Lower leg skin (tissue), 4 donors: ENCODE data around the gene TMEM9. TPM values are rescaled to one million over a fixed set of nuclear protein-coding genes. Genes with fewer than 3 reads are reported as not detected.

Experiments used
- DNase-seq, 2 donors: peaks; one replicate each; pipeline ENCODE4 v3.0.0-alpha.2; 2019; ENCODE audit warnings: low spot score in 2 of 2
- H3K4me3 ChIP-seq: fragments of 200-600 bp; sonication (generic); 2 replicates; pipeline ENCODE4 v1.5.1; 2017; ENCODE audit warnings: mild to moderate bottlenecking, low read depth; ENCODE audit not compliant: poor library complexity, severe bottlenecking
- CTCF ChIP-seq, 3 donors: fragments of 450-650 bp; IDR thresholded peaks; one replicate each; pipeline ENCODE4 v1.5.1; 2016; ENCODE audit warnings: antibody characterized with exemption in 3 of 3, mild to moderate bottlenecking in 3 of 3, moderate library complexity in 2 of 3
- POLR2A ChIP-seq, 2 donors: fragments of 450-650 bp; IDR thresholded peaks; one replicate each; pipeline ENCODE4 v1.6.1; 2016 to 2017; ENCODE audit warnings: antibody characterized with exemption in 2 of 2, mild to moderate bottlenecking in 1 of 2, moderate library complexity in 1 of 2
- WGBS, 2 donors: methylation state at CpG; one replicate each; pipeline ENCODE4 v1.1.5; 2018; 5-methylcytosine and 5-hydroxymethylcytosine counted together
- intact Hi-C: fragments of 100-400 bp; cut with DNase I; formaldehyde crosslinking; loops from one replicate; pipeline ENCODE4 v1.15.0; 2023; ENCODE audit warnings: low total_unique reads
- total RNA-seq, 4 donors: library from RNA; depleted of rRNA; stranded (reverse); fragments of >200 nt; gene quantifications; one replicate each; pipeline ENCODE4 v1.1.0, GENCODE V29; 2016

The TMEM9 gene
- total RNA-seq, 4 donors from 2014 or later = 32.3 to 48.5 (median 45.9) TPM

DNA sequence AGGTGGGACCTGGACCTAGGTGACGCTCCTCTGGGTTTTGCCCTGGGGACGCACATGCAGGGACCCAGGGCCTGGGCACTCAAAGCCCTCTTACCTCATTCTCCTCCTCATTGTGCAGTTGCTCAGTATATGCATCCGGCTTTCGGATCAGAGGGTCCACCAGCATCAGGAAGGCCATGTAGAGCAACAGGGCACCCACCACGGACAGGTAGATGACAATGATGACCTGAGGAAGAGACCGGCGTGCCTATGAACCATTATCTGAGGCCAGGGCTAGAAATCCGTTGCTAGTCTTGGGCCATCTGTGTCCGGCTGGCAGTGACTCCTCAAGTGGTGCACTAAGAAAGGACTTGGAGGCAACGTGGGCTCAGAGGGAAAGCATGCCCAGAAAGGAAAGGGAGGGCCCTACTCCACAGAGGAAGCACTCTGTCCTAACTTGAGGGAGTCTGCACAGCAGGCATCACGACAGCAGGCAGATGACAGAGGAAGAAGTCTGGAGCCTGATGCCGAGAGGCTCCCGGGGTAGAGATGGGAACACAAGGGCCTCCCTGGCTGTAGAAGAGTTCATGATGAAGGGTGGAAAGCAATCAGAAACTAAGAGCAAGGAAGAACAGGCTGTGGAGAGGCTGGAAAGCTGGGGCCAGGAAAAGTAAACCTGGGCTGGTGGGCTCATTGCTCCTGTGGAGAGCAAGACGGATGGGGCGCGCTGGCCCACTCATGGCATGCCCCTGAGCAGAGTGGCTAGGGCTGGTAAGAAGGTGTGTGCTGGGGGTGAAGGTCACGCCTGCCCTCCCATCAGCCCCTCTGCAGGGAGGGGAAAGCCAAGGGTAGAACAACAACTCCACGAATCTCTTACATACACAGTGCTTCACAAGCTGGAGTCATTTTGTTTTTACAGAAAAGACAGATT, 10.3 kb downstream of the TMEM9 start:
- 82 to 85% methylated on average over 18 of the region's 18 CpGs for WGBS, 2 donors
- TF ChIP-seq POLR2A (IDR thresholded peaks at IDR 0.05) (no peak), CTCF (IDR thresholded peaks at IDR 0.05) (no peak)
- peak in 1 of 2 donors; percentile 80 for DNase-seq
- intact Hi-C loops = no loop called here
- H3K4me3 ChIP-seq = no peak overlapping the region

DNA sequence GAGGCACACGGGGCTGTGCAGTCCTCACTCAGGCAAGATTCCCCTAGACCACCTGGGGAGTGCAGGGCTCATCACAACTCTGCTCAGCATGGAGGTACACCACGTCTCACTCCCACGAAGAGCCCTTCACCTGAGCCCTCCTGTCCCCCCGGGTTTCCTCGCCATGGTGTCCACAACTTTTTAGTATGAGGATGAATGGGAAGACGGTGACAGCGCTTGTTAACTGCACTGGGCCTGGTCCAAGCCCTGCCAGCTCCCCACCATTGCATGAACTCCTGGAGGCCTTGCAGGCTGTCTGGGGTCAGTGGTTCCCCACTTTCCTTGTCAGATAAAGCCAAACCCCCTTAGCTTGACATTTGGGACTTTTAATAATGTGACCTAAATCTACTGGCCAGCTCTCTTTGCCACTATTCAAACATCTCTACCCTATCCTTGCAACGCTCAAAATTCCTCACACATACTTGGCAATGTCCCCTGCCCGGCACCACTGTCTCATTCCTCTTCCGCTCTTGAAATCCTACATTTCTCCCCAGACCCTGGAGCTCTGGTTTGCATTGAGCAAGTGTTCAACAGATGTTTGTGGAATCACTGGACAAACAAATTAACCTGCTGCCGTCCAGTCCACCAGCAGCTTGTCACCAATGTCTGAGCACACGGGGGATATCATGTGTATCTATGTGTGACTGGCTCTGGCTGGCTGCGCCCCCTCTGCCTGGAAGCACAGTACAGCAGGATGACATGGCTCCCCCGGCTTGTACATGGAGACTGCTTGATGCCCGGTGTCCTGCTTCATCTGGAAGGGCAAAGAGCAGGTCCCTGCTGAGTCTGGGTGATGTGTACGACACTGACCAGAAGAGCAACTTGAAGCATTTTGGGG, 11.2 kb downstream of the TMEM9 start:
- no peak overlapping the region for H3K4me3 ChIP-seq
- DNase-seq = peak in 1 of 2 donors; percentile 84
- intact Hi-C loops = no loop called here
- no peak for TF ChIP-seq CTCF (IDR thresholded peaks at IDR 0.05)
- TF ChIP-seq POLR2A (IDR thresholded peaks at IDR 0.05) = no peak
- WGBS, 2 donors = 70 to 78% methylated on average over 15 to 16 of the region's 16 CpGs

DNA sequence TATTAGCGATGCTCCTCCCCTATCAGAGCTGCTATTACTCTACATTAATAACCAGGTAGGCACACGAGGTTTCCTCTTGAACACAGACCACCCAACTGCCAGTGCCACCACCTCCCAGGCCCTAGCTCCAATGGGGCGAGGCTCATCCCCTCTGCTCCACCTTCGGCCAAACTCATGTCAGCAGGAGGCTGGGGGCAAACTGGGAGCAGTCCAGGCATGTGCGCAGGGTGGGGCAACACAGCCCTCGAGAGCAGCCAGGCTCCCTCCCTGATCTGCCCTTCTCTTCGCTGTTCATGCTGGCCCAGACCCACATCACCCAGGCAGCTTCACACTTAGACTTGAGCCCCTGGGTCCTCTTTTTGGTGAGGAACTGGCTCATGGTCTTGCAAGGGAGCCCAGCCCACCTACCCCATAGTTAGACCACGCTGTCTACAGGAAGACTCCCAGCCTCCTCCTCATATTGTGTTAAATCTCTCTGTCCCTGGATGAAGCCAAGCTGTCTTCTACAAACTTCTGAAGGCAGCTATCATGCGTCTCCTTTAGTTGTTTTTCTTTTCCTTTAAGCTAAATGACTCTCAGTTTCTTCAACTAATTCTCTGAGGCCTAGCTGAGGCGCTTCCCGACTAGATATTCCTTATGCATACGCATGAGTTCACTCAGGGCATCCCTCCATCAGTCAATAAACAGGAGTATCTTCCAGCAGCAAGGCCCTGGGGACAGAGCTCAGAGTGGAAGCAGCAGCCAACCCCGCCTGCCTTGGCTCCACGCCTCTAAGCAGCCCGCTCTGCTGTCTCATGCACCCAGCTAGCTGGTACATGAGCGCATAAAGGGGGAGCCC, 12.0 kb downstream of the TMEM9 start:
- TF ChIP-seq POLR2A (IDR thresholded peaks at IDR 0.05) (no peak), CTCF (IDR thresholded peaks at IDR 0.05) (no peak)
- WGBS, 2 donors = 46 to 54% methylated on average over 16 of the region's 16 CpGs
- DNase-seq = peak in 1 of 2 donors; percentile 84
- H3K4me3 ChIP-seq = no peak overlapping the region
- intact Hi-C loops = no loop called here

GRCh38 chr1:201141418-201141817, 12.9 kb downstream of the TMEM9 start:
- intact Hi-C loops = no loop called here
- 95 to 96% methylated on average over 5 of the region's 5 CpGs for WGBS, 2 donors
- H3K4me3 ChIP-seq = no peak overlapping the region
- DNase-seq = peak in 1 of 2 donors; percentile 78
- TF ChIP-seq CTCF (IDR thresholded peaks at IDR 0.05) (no peak), POLR2A (IDR thresholded peaks at IDR 0.05) (no peak)

GRCh38 chr1:201140941-201141260, 13.4 kb downstream of the TMEM9 start:
- H3K4me3 ChIP-seq = no peak overlapping the region
- 90 to 97% methylated on average over 8 of the region's 8 CpGs for WGBS, 2 donors
- TF ChIP-seq CTCF (IDR thresholded peaks at IDR 0.05) = no peak
- no peak for TF ChIP-seq POLR2A (IDR thresholded peaks at IDR 0.05)
- intact Hi-C loops = no loop called here
- DNase-seq = no peak
